RWPE1 (cell line): ENCODE measurements around the gene CTNNA2.

ENCODE experiments used
- CTCF ChIA-PET: fragments of 350-600 bp; sonication (Branson Sonifier 250); formaldehyde crosslinking; extraction: SDS; loops from one replicate; lab custom pipeline; 2021; lab: Yijun Ruan, JAX
- POLR2A ChIA-PET: fragments of 400-600 bp; formaldehyde crosslinking; extraction: SDS; loops from one replicate; lab custom pipeline; 2020; ENCODE audit warnings: antibody characterized with exemption; ENCODE audit not compliant: low non-redundant PET; lab: Yijun Ruan, JAX
- DNase-seq: peaks from one replicate; pipeline ENCODE4 v3.0.0; 2012; ENCODE audit warnings: low spot score
- H3K27ac ChIP-seq: fragments of 450-650 bp; 2 replicates; pipeline ENCODE4 v1.5.1; 2017
- CTCF ChIP-seq: fragments of 450-650 bp; conservative IDR thresholded peaks from 2 replicates; pipeline ENCODE4 v1.5.1; 2017; ENCODE audit warnings: low read depth, mild to moderate bottlenecking

Gene CTNNA2

DNA sequence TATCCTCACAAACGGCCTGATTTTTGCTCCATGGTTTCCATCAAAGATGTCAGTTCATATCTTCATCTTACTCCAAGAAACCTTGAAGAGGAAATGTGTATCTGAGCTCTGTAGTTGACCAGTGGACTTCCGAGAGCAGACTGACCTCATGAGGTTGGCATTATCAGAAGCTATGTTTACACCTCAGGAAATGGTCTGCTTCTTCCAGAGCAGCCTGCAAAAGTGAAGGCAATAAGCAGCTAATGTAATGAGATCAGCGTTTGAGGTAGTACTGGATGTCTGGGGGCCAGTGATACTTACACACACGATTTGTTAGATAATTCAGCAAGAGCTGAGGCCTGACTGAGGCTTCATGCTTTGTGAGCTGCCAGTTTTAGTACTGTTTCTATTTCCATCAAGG, 602.0 kb downstream of the CTNNA2 start:
- ChIA-PET CTCF (no interaction called here), POLR2A (no interaction called here)
- no peak for TF ChIP-seq CTCF
- no peak overlapping the region for H3K27ac ChIP-seq
- no peak for DNase-seq

DNA sequence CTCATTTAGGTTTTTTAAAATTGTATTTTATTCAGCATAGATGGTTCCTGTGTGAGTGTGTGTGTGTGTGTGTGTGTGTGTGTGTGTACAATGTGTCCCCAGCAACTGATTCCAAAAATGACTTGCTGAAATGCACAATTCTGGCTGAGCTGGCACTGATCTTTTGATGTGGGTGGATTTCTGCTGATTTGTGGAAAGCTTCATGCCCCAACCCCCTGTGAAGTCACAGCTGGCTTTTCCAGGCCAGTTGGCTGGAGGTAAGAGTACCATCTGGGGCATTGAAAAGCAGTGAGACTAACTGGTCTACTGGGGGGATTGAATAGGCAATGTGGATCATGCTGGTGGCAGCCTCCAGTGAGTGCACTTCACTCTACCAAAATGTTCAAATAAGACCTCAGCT, 604.5 kb downstream of the CTNNA2 start:
- ChIA-PET POLR2A (no interaction called here), CTCF (no interaction called here)
- no peak overlapping the region for H3K27ac ChIP-seq
- no peak for TF ChIP-seq CTCF
- no peak for DNase-seq

DNA sequence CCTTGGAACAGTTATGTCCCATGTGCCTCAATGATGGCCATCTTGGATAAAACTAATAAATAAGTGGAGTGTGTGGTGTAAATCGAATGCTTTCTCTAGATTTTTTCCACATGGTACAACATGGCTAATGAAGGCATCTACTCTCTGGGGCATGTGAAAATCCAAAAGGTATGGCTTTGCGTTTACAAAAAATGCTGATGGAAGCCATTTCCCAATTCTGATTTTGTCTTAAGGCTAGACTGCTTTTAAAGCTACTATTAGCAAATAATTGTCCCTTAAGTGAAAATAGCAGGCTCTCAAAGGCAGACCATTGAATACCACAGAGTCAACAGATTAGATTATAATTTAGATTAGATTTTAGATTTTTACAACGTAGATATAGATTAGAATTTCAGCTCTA, 608.0 kb downstream of the CTNNA2 start:
- no peak overlapping the region for H3K27ac ChIP-seq

GRCh38 chr2:80122675-80123074, 609.8 kb downstream of the CTNNA2 start:
- no peak for TF ChIP-seq CTCF
- H3K27ac ChIP-seq, result no peak overlapping the region
- POLR2A ChIA-PET, result no interaction called here
- DNase-seq, result no peak
- CTCF ChIA-PET, result no interaction called here

More for the DNA sequence above, 608.0 kb downstream of the CTNNA2 start:
- no peak for DNase-seq
- CTCF ChIA-PET, result no interaction called here
- POLR2A ChIA-PET, result no interaction called here
- no peak for TF ChIP-seq CTCF

DNA sequence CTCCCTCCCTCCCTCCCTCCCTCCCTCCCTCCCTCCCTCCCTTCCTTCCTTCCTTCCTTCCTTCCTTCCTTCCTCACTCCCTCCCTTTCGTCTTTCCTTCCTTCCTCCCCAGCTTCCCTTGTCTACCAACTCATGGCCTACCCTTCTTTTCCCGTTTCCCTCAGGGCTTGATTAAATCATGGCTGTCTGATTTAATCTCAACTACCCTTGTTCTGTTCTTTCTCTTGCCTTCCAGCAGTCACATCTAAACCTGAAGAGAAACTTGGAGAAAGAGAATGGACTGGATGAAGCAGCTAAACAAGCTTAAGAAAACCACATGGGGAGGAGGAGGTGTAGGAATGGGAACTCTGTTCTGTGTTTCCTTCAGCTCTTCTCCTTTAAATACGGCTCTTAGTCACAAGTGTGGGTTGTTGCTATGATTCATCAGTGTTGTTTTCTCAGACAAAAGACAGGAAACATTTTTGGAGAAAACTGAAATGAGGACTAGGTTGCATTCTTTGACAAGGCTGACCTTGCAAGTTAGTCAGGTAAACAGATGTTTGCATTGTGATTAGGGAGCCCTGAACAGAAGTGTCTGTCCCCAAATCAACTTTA, 613.8 kb downstream of the CTNNA2 start:
- peak; percentile 55 for DNase-seq
- ChIA-PET POLR2A (no interaction called here), CTCF (interaction anchor here (0.6 kb wide), 1 partner anchor 920 kb away, joined by 3 read pairs; no protein-coding TSS in a partner anchor)
- H3K27ac ChIP-seq, result no peak overlapping the region
- no peak for TF ChIP-seq CTCF

DNA sequence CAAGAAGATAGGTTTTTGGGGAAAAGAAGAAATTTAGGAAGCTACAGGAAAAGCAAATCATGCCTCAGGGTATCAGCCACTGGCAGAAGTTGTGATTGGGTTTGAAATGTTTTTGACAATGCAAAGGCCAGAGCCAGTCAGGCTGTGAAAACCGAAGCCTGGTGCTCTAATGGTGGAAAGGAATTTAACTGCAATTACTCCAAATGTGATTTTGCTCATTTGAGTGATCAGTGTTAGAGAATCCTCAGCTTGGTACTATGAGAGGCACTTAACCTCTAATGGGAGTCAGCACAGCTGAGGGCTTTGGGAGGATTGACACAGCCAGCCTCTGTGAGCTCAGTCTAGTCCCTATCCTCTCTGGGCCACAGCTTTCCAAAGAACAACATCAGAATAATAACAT, 615.2 kb downstream of the CTNNA2 start:
- ChIA-PET POLR2A (no interaction called here), CTCF (no interaction called here)
- DNase-seq, result no peak
- TF ChIP-seq CTCF, result no peak
- H3K27ac ChIP-seq, result no peak overlapping the region
